ENCODE measurements around the gene BMP8A.
"Not testable (repeated sequence)": the region's sequence is repeated elsewhere in the genome, so short reads cannot be mapped to it uniquely, and the experiment has no call there.

BMP8A gene

GRCh38 chr1:39491146-39491921, at the start of gene BMP8A:
BMP8A (plus strand) TSS chr1:39491636; CDS start chr1:39491992, 356 bp downstream.
- H3K4me3 ChIP-seq (ENCODE audit: control insufficient read depth, low read depth, low read length) = peak within 1 kb of the TSS; percentile 6
- DNase-seq (ENCODE audit: low read depth) = no peak
- no peak for TF ChIP-seq CTCF (conservative IDR thresholded peaks at IDR 0.05; ENCODE audit: control insufficient read depth, insufficient read depth, low read depth, low read length)

- DNase-seq (ENCODE audit: low read depth) = no peak
- no peak overlapping the region for H3K4me3 ChIP-seq (ENCODE audit: control insufficient read depth, low read depth, low read length)
- no peak for TF ChIP-seq CTCF (conservative IDR thresholded peaks at IDR 0.05; ENCODE audit: control insufficient read depth, insufficient read depth, low read depth, low read length)
Measured at GRCh38 chr1:39441797-39442196, 49.6 kb upstream of the BMP8A start.

- TF ChIP-seq CTCF (conservative IDR thresholded peaks at IDR 0.05; ENCODE audit: control insufficient read depth, insufficient read depth, low read depth, low read length) = no peak
- no peak overlapping the region for H3K4me3 ChIP-seq (ENCODE audit: control insufficient read depth, low read depth, low read length)
- DNase-seq (ENCODE audit: low read depth) = no peak
Measured at GRCh38 chr1:39445573-39445972, 45.9 kb upstream of the BMP8A start.

GRCh38 chr1:39446986-39447567, 44.4 kb upstream of the BMP8A start:
- H3K4me3 ChIP-seq (ENCODE audit: control insufficient read depth, low read depth, low read length) = no peak overlapping the region
- DNase-seq (ENCODE audit: low read depth) = no peak
- TF ChIP-seq CTCF (conservative IDR thresholded peaks at IDR 0.05; ENCODE audit: control insufficient read depth, insufficient read depth, low read depth, low read length) = no peak

- H3K4me3 ChIP-seq (ENCODE audit: control insufficient read depth, low read depth, low read length) = not testable (repeated sequence)
- DNase-seq (ENCODE audit: low read depth) = peak; percentile 18
Measured at GRCh38 chr1:39450041-39450440, 41.4 kb upstream of the BMP8A start.

- H3K4me3 ChIP-seq (ENCODE audit: control insufficient read depth, low read depth, low read length) = no peak overlapping the region
- peak; percentile 73 for DNase-seq (ENCODE audit: low read depth)
- TF ChIP-seq CTCF (conservative IDR thresholded peaks at IDR 0.05; ENCODE audit: control insufficient read depth, insufficient read depth, low read depth, low read length) = no peak
Measured at GRCh38 chr1:39450956-39451606, 40.4 kb upstream of the BMP8A start.

- TF ChIP-seq CTCF (conservative IDR thresholded peaks at IDR 0.05; ENCODE audit: control insufficient read depth, insufficient read depth, low read depth, low read length) = no peak
- H3K4me3 ChIP-seq (ENCODE audit: control insufficient read depth, low read depth, low read length) = no peak overlapping the region
- no peak for DNase-seq (ENCODE audit: low read depth)
Measured at GRCh38 chr1:39452081-39452480, 39.4 kb upstream of the BMP8A start.

Data from fibroblast of mammary gland (primary cell).